ENCODE measurements around the gene PTPRJ. TPM values are rescaled to one million over a fixed set of nuclear protein-coding genes. Genes with fewer than 3 reads are reported as not detected.
"Not testable (repeated sequence)": the region's sequence is repeated elsewhere in the genome, so short reads cannot be mapped to it uniquely, and the experiment has no call there.

PTPRJ gene
- total and polyA plus RNA-seq, 2 donors (not counting 1 experiment from before 2014, with no cell fraction given), result 11.2 to 20.0 TPM

GRCh38 chr11:48184452-48184851, 204.1 kb downstream of the PTPRJ start:
- no peak for ATAC-seq (ENCODE audit: low read depth)
- POLR2A ChIA-PET, result no interaction called here
- TF ChIP-seq EZH2 (IDR thresholded peaks at IDR 0.05; ENCODE audit: borderline replicate concordance, insufficient read depth, low read depth, low read length, poor library complexity, severe bottlenecking), result no peak
- no peak for TF ChIP-seq CTCF (IDR thresholded peaks at IDR 0.05)
- CTCF ChIA-PET, result no interaction called here
- no peak for DNase-seq
- H2AFZ ChIP-seq (ENCODE audit: insufficient read depth, low read depth, low read length, poor library complexity, severe bottlenecking), result no peak overlapping the region
- Mint-ChIP-seq H3K27me3 (peaks cover 6% of the 10 kb centered on the region), H3K9me3 (ENCODE audit: insufficient read depth) (no peaks in the 10 kb centered on the region), H3K4me1 (no peaks in the 10 kb centered on the region), H3K27ac (no peak overlapping the region), H3K4me3 (no peak overlapping the region)
- H4K20me1 ChIP-seq (ENCODE audit: control insufficient read depth, insufficient read depth, low read length, poor library complexity, severe bottlenecking), result no peaks in the 10 kb centered on the region
- no peaks in the 10 kb centered on the region for H3K9me3 ChIP-seq (ENCODE audit: control extremely low read depth in 1 of 3, control insufficient read depth in 2 of 3, insufficient read depth in 1 of 3, low read length in 2 of 3)
- H3K4me2 ChIP-seq (replicated peaks; ENCODE audit: low read depth, low read length, poor library complexity, severe bottlenecking), result no peak overlapping the region
- no peaks in the 10 kb centered on the region for H3K4me1 ChIP-seq (ENCODE audit: control insufficient read depth in 2 of 2, insufficient read depth in 2 of 2, low read length in 2 of 2)
- H3K79me2 ChIP-seq (ENCODE audit: control insufficient read depth, insufficient read depth, low read length), result no peaks in the 10 kb centered on the region
- H3K9ac ChIP-seq (ENCODE audit: low read length), result no peak overlapping the region
- no peaks in the 10 kb centered on the region for H3K27me3 ChIP-seq (replicated peaks in 1 of 4; ENCODE audit: control extremely low read depth in 1 of 4, control insufficient read depth in 3 of 4, insufficient read depth in 4 of 4, low read length in 3 of 4)
- no peak overlapping the region for H3K27ac ChIP-seq (ENCODE audit: low read length in 2 of 2)
- intact Hi-C loops (cut with micrococcal nuclease), result no loop called here
- no peak overlapping the region for H3K4me3 ChIP-seq (ENCODE audit: control extremely low read depth in 1 of 5, extremely low read depth in 1 of 5, insufficient read depth in 1 of 5, low read depth in 2 of 5, low read length in 4 of 5)
- no peaks in the 10 kb centered on the region for H3K36me3 ChIP-seq (replicated peaks in 1 of 2; ENCODE audit: control extremely low read depth in 1 of 2, control insufficient read depth in 1 of 2, extremely low read depth in 1 of 2, insufficient read depth in 2 of 2, low read length in 1 of 2)

- DNase-seq; H3K27ac Mint-ChIP-seq; H3K4me1 Mint-ChIP-seq; H3K9ac ChIP-seq (ENCODE audit: low read length); H3K79me2 ChIP-seq (ENCODE audit: control insufficient read depth, insufficient read depth, low read length); ATAC-seq (ENCODE audit: low read depth); H3K4me1 ChIP-seq (ENCODE audit: control insufficient read depth in 2 of 2, insufficient read depth in 2 of 2, low read length in 2 of 2); CTCF ChIA-PET; H3K4me2 ChIP-seq (replicated peaks; ENCODE audit: low read depth, low read length, poor library complexity, severe bottlenecking); H3K4me3 ChIP-seq (ENCODE audit: control extremely low read depth in 1 of 5, extremely low read depth in 1 of 5, insufficient read depth in 1 of 5, low read depth in 2 of 5, low read length in 4 of 5); H3K27ac ChIP-seq (ENCODE audit: low read length in 2 of 2); H3K27me3 ChIP-seq (replicated peaks in 1 of 4; ENCODE audit: control extremely low read depth in 1 of 4, control insufficient read depth in 3 of 4, insufficient read depth in 4 of 4, low read length in 3 of 4); H3K36me3 ChIP-seq (replicated peaks in 1 of 2; ENCODE audit: control extremely low read depth in 1 of 2, control insufficient read depth in 1 of 2, extremely low read depth in 1 of 2, insufficient read depth in 2 of 2, low read length in 1 of 2); intact Hi-C loops (cut with micrococcal nuclease); H3K9me3 Mint-ChIP-seq (ENCODE audit: insufficient read depth); H4K20me1 ChIP-seq (ENCODE audit: control insufficient read depth, insufficient read depth, low read length, poor library complexity, severe bottlenecking); POLR2A ChIA-PET; H3K4me3 Mint-ChIP-seq; H2AFZ ChIP-seq (ENCODE audit: insufficient read depth, low read depth, low read length, poor library complexity, severe bottlenecking): not testable (repeated sequence)
- peaks cover 23% of the 10 kb centered on the region for H3K27me3 Mint-ChIP-seq
- peaks cover 3 to 12% (median 3%) of the 10 kb centered on the region in 3 donors for H3K9me3 ChIP-seq (ENCODE audit: control extremely low read depth in 1 of 3, control insufficient read depth in 2 of 3, insufficient read depth in 1 of 3, low read length in 2 of 3)
- 78% methylated on average over 6 of the region's 10 CpGs for WGBS (ENCODE audit: insufficient coverage)
These were observed 210.7 kb downstream of the PTPRJ start for GRCh38 chr11:48190906-48191654.
